GM19397 (cell line): Measurements from ENCODE around the gene ZGLP1.
A peak's percentile ranks its signal among the peaks of the same experiment; 100 is the strongest.

Experiments used
- ATAC-seq: cut with Tn5 transposase; IDR thresholded peaks from one replicate; pipeline ENCODE4 v1.9.1; 2021; ENCODE audit warnings: mild to moderate bottlenecking, moderate library complexity; ENCODE audit not compliant: unreplicated experiment

Gene ZGLP1

GRCh38 chr19:10328558-10329429, 19.2 kb upstream of the ZGLP1 start:
- no peak for ATAC-seq

- no peak for ATAC-seq
Observed at GRCh38 chr19:10327793-10328192, 18.2 kb upstream of the ZGLP1 start.

GRCh38 chr19:10325732-10326131, 16.1 kb upstream of the ZGLP1 start:
- no peak for ATAC-seq

GRCh38 chr19:10321874-10322835, 12.5 kb upstream of the ZGLP1 start:
- ATAC-seq, result no peak

GRCh38 chr19:10321417-10321797, 11.8 kb upstream of the ZGLP1 start:
- ATAC-seq, result no peak

GRCh38 chr19:10320602-10321416, 11.2 kb upstream of the ZGLP1 start:
- ATAC-seq, result no peak

- ATAC-seq, result no peak
Observed at GRCh38 chr19:10318807-10319682, 9.4 kb upstream of the ZGLP1 start.

- no peak for ATAC-seq
Observed at GRCh38 chr19:10317857-10318462, 8.3 kb upstream of the ZGLP1 start.

- no peak for ATAC-seq
Observed at GRCh38 chr19:10317045-10317856, 7.6 kb upstream of the ZGLP1 start.

GRCh38 chr19:10316229-10317044, 6.8 kb upstream of the ZGLP1 start:
- no peak for ATAC-seq

- peak; percentile 68 for ATAC-seq
Observed at GRCh38 chr19:10315335-10316214, 6.0 kb upstream of the ZGLP1 start, which contains the start of gene FDX2. Gene FDX2 (minus strand): TSS chr19:10316015. CDS start chr19:10315996, 19 bp downstream.

- no peak for ATAC-seq
Observed at GRCh38 chr19:10306327-10306726, 3.3 kb downstream of the ZGLP1 start.

- ATAC-seq, result no peak
Observed at GRCh38 chr19:10305139-10305806, 4.3 kb downstream of the ZGLP1 start.

GRCh38 chr19:10299545-10300458, 9.8 kb downstream of the ZGLP1 start:
- ATAC-seq, result no peak
